HepG2 (cell line): ENCODE results near the gene DCAKD. TPM values are rescaled to one million over a fixed set of nuclear protein-coding genes. Genes with fewer than 3 reads are reported as not detected.
A peak's percentile ranks its signal among the peaks of the same experiment; 100 is the strongest.

Experiments
- ATAC-seq: fragments of 200-7000 bp; cut with Tn5 transposase; 3 replicates; pipeline ENCODE4 v1.9.1; 2020; ENCODE audit warnings: mild to moderate bottlenecking, moderate library complexity
- BruUV-seq: library from RNA; stranded (reverse); fragments of 400-500 nt; replicated peaks from 2 replicates; lab custom pipeline; 2021; lab: Mats Ljungman, UMichigan
- CTCF ChIA-PET: fragments of 300-600 bp; formaldehyde crosslinking; extraction: SDS; loops from one replicate; lab custom pipeline; 2021; ENCODE audit warnings: low total read pairs, inconsistent platforms, low intra/inter-chr PET ratio; lab: Yijun Ruan, JAX
- POLR2A ChIA-PET: fragments of 350-600 bp; sonication (Branson Sonifier 250); formaldehyde crosslinking; loops from one replicate; lab custom pipeline; 2020; ENCODE audit warnings: antibody characterized with exemption, inconsistent platforms; lab: Yijun Ruan, JAX
- DNase-seq: peaks from one replicate; pipeline ENCODE4 v3.0.0-alpha.2; 2015; ENCODE audit warnings: low spot score
- FAIRE-seq: peaks from 3 replicates; lab custom pipeline; 2011; peaks lifted over from hg19 to GRCh38; lab: Jason Lieb, UNC
- H2AFZ ChIP-seq: one replicate; pipeline ENCODE4 v1.6.1; 2011; ENCODE audit warnings: low read length, inconsistent platforms
- H3K27ac ChIP-seq: fragments of 300-600 bp; 3 replicates; pipeline ENCODE4 v1.8.0; 2011; ENCODE audit warnings: mixed run types, mild to moderate bottlenecking, mixed read lengths, low read length, inconsistent platforms; ENCODE audit not compliant: insufficient read depth; ENCODE audit errors: extremely low read length
- H3K27me3 ChIP-seq, 2 experiments: fragments of 200-600 bp in 1 of 2; 2 replicates in 1 of 2; 3 replicates in 1 of 2; pipeline versions ENCODE4 v1.6.0 to v1.8.0; 2011; ENCODE audit warnings: low read length in 2 of 2, mild to moderate bottlenecking in 2 of 2, moderate library complexity in 2 of 2, inconsistent platforms in 1 of 2; ENCODE audit not compliant: insufficient read depth in 2 of 2, control insufficient read depth in 1 of 2
- H3K36me3 ChIP-seq, 2 experiments: fragments of 200-600 bp in 1 of 2; replicated peaks in 1 of 2; 2 replicates in 1 of 2; 3 replicates in 1 of 2; pipeline versions ENCODE4 v1.5.1 to v1.8.0; 2011; ENCODE audit warnings: low read length in 2 of 2, inconsistent platforms in 1 of 2; ENCODE audit not compliant: insufficient read depth in 2 of 2, control insufficient read depth in 1 of 2
- H3K4me1 ChIP-seq: 2 replicates; pipeline ENCODE4 v1.5.1; 2012; ENCODE audit warnings: low read length, inconsistent platforms; ENCODE audit not compliant: insufficient read depth
- H3K4me2 ChIP-seq: 2 replicates; pipeline ENCODE4 v1.6.0; 2011; ENCODE audit warnings: low read depth, low read length, inconsistent platforms
- H3K4me3 ChIP-seq, 3 experiments: fragments of 200-600 bp in 1 of 3; sonication (generic), shearing (Covaris generic) in 1 of 3; replicated peaks in 1 of 3; 2 replicates each; pipeline ENCODE4 v1.5.1; 2011 to 2016; ENCODE audit warnings: low read length in 3 of 3, inconsistent platforms in 2 of 3, low read depth in 2 of 3, mild to moderate bottlenecking in 2 of 3, control low read depth in 1 of 3, mixed read lengths in 1 of 3; ENCODE audit not compliant: insufficient read depth in 1 of 3
- H3K79me2 ChIP-seq: one replicate; pipeline ENCODE4 v1.6.1; 2011; ENCODE audit warnings: low read length, inconsistent platforms; ENCODE audit not compliant: insufficient read depth
- H3K9ac ChIP-seq: 2 replicates; pipeline ENCODE4 v1.6.0; 2011; ENCODE audit warnings: mild to moderate bottlenecking, low read depth, low read length, inconsistent platforms; ENCODE audit not compliant: insufficient read depth
- H3K9me3 ChIP-seq: 2 replicates; pipeline ENCODE4 v1.5.1; 2012; ENCODE audit warnings: mild to moderate bottlenecking, low read length
- H4K20me1 ChIP-seq: 2 replicates; pipeline ENCODE4 v1.6.0; 2011; ENCODE audit warnings: inconsistent platforms, mild to moderate bottlenecking, low read length, moderate library complexity; ENCODE audit not compliant: insufficient read depth
- AHR ChIP-seq: IDR thresholded peaks from 2 replicates; pipeline ENCODE4 v1.6.1; 2018; ENCODE audit warnings: missing genetic modification reagents, missing compliant biosample characterization
- GATA4 ChIP-seq: sonication (generic); IDR thresholded peaks from 2 replicates; pipeline ENCODE4 v1.6.1; 2016; ENCODE audit warnings: antibody characterized with exemption, low read depth, borderline replicate concordance
- HDAC2 ChIP-seq: sonication (generic); formaldehyde crosslinking; IDR thresholded peaks from 2 replicates; pipeline ENCODE4 v1.4.0; 2020; ENCODE audit warnings: missing genetic modification reagents
- HMG20A ChIP-seq: IDR thresholded peaks from 2 replicates; pipeline ENCODE4 v1.6.1; 2016; ENCODE audit warnings: borderline replicate concordance
- KDM4B ChIP-seq: sonication (generic); formaldehyde crosslinking; IDR thresholded peaks from 2 replicates; pipeline ENCODE4 v1.4.0; 2020; ENCODE audit warnings: missing genetic modification reagents
- REXO4 ChIP-seq: sonication (generic); formaldehyde crosslinking; IDR thresholded peaks from 2 replicates; pipeline ENCODE4 v1.8.0; 2022; ENCODE audit warnings: missing genetic modification reagents, mild to moderate bottlenecking, borderline replicate concordance
- SCMH1 ChIP-seq: sonication (generic); formaldehyde crosslinking; IDR thresholded peaks from 2 replicates; pipeline ENCODE4 v1.9.0; 2021; ENCODE audit warnings: missing genetic modification reagents, mild to moderate bottlenecking, borderline replicate concordance
- SOX13 ChIP-seq, 3 experiments: fragments of 450-650 bp in 1 of 3; sonication (generic) in 1 of 3; formaldehyde crosslinking in 1 of 3; IDR thresholded peaks in 2 of 3; conservative IDR thresholded peaks in 1 of 3; 2 replicates each; pipeline versions ENCODE4 v1.5.0 to v1.6.1; 2016 to 2020; ENCODE audit warnings: antibody characterized with exemption in 1 of 3, mild to moderate bottlenecking in 1 of 3, missing compliant biosample characterization in 1 of 3, missing genetic modification reagents in 1 of 3, moderate library complexity in 1 of 3
- ZNF670 ChIP-seq: sonication (generic); formaldehyde crosslinking; IDR thresholded peaks from 2 replicates; pipeline ENCODE4 v1.8.0; 2022; ENCODE audit warnings: mild to moderate bottlenecking, missing genetic modification reagents, borderline replicate concordance
- ZNF784 ChIP-seq: sonication (generic); formaldehyde crosslinking; IDR thresholded peaks from 2 replicates; pipeline ENCODE4 v1.5.1; 2020; ENCODE audit warnings: missing genetic modification reagents, mild to moderate bottlenecking, borderline replicate concordance
- WGBS: methylation state at CpG from one replicate; pipeline ENCODE4 v1.1.6; 2017; ENCODE audit warnings: low lambda C conversion rate; 5-methylcytosine and 5-hydroxymethylcytosine counted together
- in situ Hi-C: cut with HindIII; loops from 2 replicates; pipeline ENCODE4 v1.10.0; 2017; ENCODE audit warnings: low pct_unique_long_range_greater_than_20kb; ENCODE audit not compliant: extremely low pct_ligation_motif_present
- intact Hi-C: fragments of 100-400 bp; cut with micrococcal nuclease; formaldehyde crosslinking; loops from one replicate; pipeline ENCODE4 v1.10.0; 2022; ENCODE audit not compliant: unreplicated experiment
- polyA plus RNA-seq, 8 experiments: library from polyadenylated mRNA; depleted of rRNA in 3 of 8; stranded (reverse) in 7 of 8; unstranded in 1 of 8; fragments of >200 nt; fragmentation: Illumina TruSeq in 4 of 8; extraction: Trizol in 4 of 8; gene quantifications; 2 replicates each; pipeline versions ENCODE4 v1.2.1 to v1.2.3, GENCODE V29; 2011 to 2016; ENCODE audit warnings: low read depth in 4 of 8, missing spikeins in 1 of 8, mixed read lengths in 1 of 8; ENCODE audit not compliant: insufficient read depth in 1 of 8
- total RNA-seq, 5 experiments: library from RNA; depleted of rRNA; stranded (reverse); fragments of >200 nt; fragmentation: Illumina TruSeq; extraction: Trizol; gene quantifications; 2 replicates each; pipeline ENCODE4 v1.2.3, GENCODE V29; 2016; ENCODE audit warnings: low read depth in 1 of 5
- TF ChIP-seq, protein P1 (sequence below): sonication (generic); formaldehyde crosslinking; IDR thresholded peaks from 2 replicates; pipeline ENCODE4 v1.8.0; 2022; ENCODE audit warnings: missing genetic modification reagents, mild to moderate bottlenecking, borderline replicate concordance
- TF ChIP-seq, protein P2 (sequence below): sonication (generic); formaldehyde crosslinking; IDR thresholded peaks from 2 replicates; pipeline ENCODE4 v1.4.0; 2020; ENCODE audit warnings: missing genetic modification reagents, borderline replicate concordance
- TF ChIP-seq, protein P3 (sequence below): IDR thresholded peaks from 2 replicates; pipeline ENCODE4 v1.6.1; 2016; ENCODE audit warnings: missing compliant biosample characterization, missing genetic modification reagents, borderline replicate concordance

DCAKD gene
- total and polyA plus RNA-seq, 2 of the 13 experiments (the other 11 are each of a cell fraction or from before 2014, with no cell fraction given) = 25.9 to 29.2 TPM

DNA sequence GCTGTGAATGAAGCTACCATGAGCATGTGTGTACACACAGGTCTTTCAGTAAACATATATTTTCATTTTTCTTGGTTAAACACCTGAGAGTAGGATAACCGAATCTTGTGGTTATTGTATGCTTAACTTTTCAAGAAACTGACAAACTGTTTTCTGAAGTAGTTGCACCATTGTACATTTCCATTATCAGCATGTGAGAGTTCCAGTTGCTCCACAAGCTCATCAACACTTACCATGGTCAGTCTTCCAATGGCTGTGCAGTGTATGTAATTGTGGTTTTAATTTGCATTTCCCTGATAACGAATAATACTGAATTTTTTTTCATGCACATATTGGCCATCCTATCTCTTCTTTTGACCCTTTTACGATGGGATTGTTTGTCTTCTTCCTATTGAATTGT is 52.0 kb downstream of the DCAKD start:
- ChIA-PET POLR2A (no interaction called here), CTCF (no interaction called here)
- FAIRE-seq (peak; percentile 12), DNase-seq (no peak), ATAC-seq (no peak)
- H3K9ac ChIP-seq = no peak overlapping the region
- no peak overlapping the region for H3K4me2 ChIP-seq
- no peak overlapping the region for H3K27ac ChIP-seq
- H3K27me3 ChIP-seq = peaks cover 9 to 39% of the 10 kb centered on the region in 2 experiments
- 55% methylated on average over 3 of the region's 3 CpGs for WGBS
- H3K9me3 ChIP-seq = peaks cover 7% of the 10 kb centered on the region; the same call in 1 of the 2 replicates
- H4K20me1 ChIP-seq = no peaks in the 10 kb centered on the region
- no peaks in the 10 kb centered on the region for H3K79me2 ChIP-seq
- no peak for TF ChIP-seq ZNF784 (CRISPR knock-in tag)
- TF ChIP-seq GATA4 = no peak
- no peak for TF ChIP-seq KDM4B (CRISPR knock-in tag)
- TF ChIP-seq, protein P1, sequence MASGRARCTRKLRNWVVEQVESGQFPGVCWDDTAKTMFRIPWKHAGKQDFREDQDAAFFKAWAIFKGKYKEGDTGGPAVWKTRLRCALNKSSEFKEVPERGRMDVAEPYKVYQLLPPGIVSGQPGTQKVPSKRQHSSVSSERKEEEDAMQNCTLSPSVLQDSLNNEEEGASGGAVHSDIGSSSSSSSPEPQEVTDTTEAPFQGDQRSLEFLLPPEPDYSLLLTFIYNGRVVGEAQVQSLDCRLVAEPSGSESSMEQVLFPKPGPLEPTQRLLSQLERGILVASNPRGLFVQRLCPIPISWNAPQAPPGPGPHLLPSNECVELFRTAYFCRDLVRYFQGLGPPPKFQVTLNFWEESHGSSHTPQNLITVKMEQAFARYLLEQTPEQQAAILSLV (CRISPR knock-in tag) = no peak
- TF ChIP-seq SOX13 (IDR thresholded peaks at IDR 0.05) = no peak
- no peak for TF ChIP-seq SOX13 (CRISPR knock-in tag; conservative IDR thresholded peaks at IDR 0.05 in 1 of 2, IDR thresholded peaks at IDR 0.05 in 1 of 2)
- TF ChIP-seq SCMH1 (CRISPR knock-in tag) = no peak
- TF ChIP-seq, protein P2, sequence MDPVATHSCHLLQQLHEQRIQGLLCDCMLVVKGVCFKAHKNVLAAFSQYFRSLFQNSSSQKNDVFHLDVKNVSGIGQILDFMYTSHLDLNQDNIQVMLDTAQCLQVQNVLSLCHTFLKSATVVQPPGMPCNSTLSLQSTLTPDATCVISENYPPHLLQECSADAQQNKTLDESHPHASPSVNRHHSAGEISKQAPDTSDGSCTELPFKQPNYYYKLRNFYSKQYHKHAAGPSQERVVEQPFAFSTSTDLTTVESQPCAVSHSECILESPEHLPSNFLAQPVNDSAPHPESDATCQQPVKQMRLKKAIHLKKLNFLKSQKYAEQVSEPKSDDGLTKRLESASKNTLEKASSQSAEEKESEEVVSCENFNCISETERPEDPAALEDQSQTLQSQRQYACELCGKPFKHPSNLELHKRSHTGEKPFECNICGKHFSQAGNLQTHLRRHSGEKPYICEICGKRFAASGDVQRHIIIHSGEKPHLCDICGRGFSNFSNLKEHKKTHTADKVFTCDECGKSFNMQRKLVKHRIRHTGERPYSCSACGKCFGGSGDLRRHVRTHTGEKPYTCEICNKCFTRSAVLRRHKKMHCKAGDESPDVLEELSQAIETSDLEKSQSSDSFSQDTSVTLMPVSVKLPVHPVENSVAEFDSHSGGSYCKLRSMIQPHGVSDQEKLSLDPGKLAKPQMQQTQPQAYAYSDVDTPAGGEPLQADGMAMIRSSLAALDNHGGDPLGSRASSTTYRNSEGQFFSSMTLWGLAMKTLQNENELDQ (CRISPR knock-in tag) = no peak
- no peak for TF ChIP-seq HDAC2 (CRISPR knock-in tag)
- TF ChIP-seq HMG20A = no peak
- TF ChIP-seq, protein P3, sequence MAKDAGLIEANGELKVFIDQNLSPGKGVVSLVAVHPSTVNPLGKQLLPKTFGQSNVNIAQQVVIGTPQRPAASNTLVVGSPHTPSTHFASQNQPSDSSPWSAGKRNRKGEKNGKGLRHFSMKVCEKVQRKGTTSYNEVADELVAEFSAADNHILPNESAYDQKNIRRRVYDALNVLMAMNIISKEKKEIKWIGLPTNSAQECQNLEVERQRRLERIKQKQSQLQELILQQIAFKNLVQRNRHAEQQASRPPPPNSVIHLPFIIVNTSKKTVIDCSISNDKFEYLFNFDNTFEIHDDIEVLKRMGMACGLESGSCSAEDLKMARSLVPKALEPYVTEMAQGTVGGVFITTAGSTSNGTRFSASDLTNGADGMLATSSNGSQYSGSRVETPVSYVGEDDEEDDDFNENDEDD (CRISPR knock-in tag) = no peak
- no peak for TF ChIP-seq REXO4 (CRISPR knock-in tag)
- no peak for TF ChIP-seq ZNF670 (CRISPR knock-in tag)
- no peak for TF ChIP-seq AHR (CRISPR knock-in tag)
- BruUV-seq = no TSS peak
- in situ Hi-C loops = no loop called here
- H2AFZ ChIP-seq = no peak overlapping the region
- intact Hi-C loops = no loop called here
- H3K36me3 ChIP-seq = no peaks in the 10 kb centered on the region
- peaks cover 12% of the 10 kb centered on the region for H3K4me1 ChIP-seq
- no peak overlapping the region for H3K4me3 ChIP-seq
